Upper lobe of left lung (tissue), 6 donors: ENCODE measurements around the gene PTPRM. TPM values are rescaled to one million over a fixed set of nuclear protein-coding genes. Genes with fewer than 3 reads are reported as not detected.
A peak's percentile ranks its signal among the peaks of the same experiment; 100 is the strongest.

Experiments used
- ATAC-seq, 2 donors: fragments of 200-7000 bp; cut with Tn5 transposase; one replicate each; pipeline ENCODE4 v1.9.1; 2022; ENCODE audit warnings: mild to moderate bottlenecking in 2 of 2, moderate library complexity in 2 of 2; ENCODE audit not compliant: low FRiP score in 2 of 2
- DNase-seq, 2 donors: peaks; one replicate each; pipeline ENCODE4 v3.0.0-alpha.2; 2019 to 2020
- H3K27ac ChIP-seq, 4 donors: fragments of 200-600 bp; sonication (generic); one replicate each; pipeline ENCODE4 v1.5.1; 2016 to 2019
- H3K27me3 ChIP-seq, 4 donors: fragments of 200-600 bp; sonication (generic); one replicate each; pipeline ENCODE4 v1.5.1; 2017 to 2019
- H3K36me3 ChIP-seq, 4 donors: fragments of 200-600 bp; sonication (generic); one replicate each; pipeline ENCODE4 v1.5.1; 2016 to 2019
- H3K4me1 ChIP-seq, 4 donors: fragments of 200-600 bp; sonication (generic); one replicate each; pipeline ENCODE4 v1.5.1; 2018 to 2019
- H3K4me3 ChIP-seq, 4 donors: fragments of 200-600 bp; sonication (generic); one replicate each; pipeline ENCODE4 v1.5.1; 2017 to 2019; ENCODE audit warnings: mild to moderate bottlenecking in 2 of 4, moderate library complexity in 1 of 4
- H3K9me3 ChIP-seq, 4 donors: fragments of 200-600 bp; sonication (generic); one replicate each; pipeline ENCODE4 v1.5.1; 2018 to 2019
- CTCF ChIP-seq, 6 experiments: fragments of 450-650 bp in 4 of 6; fragments of 200-600 bp in 2 of 6; sonication (generic) in 2 of 6; IDR thresholded peaks; one replicate each; pipeline ENCODE4 v1.5.1; 2016 to 2019; ENCODE audit warnings: antibody characterized with exemption in 6 of 6
- EP300 ChIP-seq, 4 donors: sonication (generic); formaldehyde crosslinking; IDR thresholded peaks; one replicate each; pipeline ENCODE4 v1.5.1; 2017; ENCODE audit warnings: antibody characterized with exemption in 4 of 4, control low read depth in 2 of 4
- POLR2A ChIP-seq, 4 donors: fragments of 450-650 bp; IDR thresholded peaks; one replicate each; pipeline ENCODE4 v1.5.1; 2016 to 2017; ENCODE audit warnings: antibody characterized with exemption in 4 of 4, mild to moderate bottlenecking in 2 of 4
- POLR2AphosphoS5 ChIP-seq, 2 donors: sonication (generic); formaldehyde crosslinking; IDR thresholded peaks; one replicate each; pipeline ENCODE4 v1.5.1; 2017; ENCODE audit warnings: antibody characterized with exemption in 2 of 2
- WGBS, 2 donors: methylation state at CpG; one replicate each; pipeline ENCODE4 v1.1.5; 2017 to 2018; 5-methylcytosine and 5-hydroxymethylcytosine counted together
- total RNA-seq, 6 donors: library from RNA; depleted of rRNA in 4 of 6; stranded (reverse); fragments of >200 nt in 4 of 6; gene quantifications; one replicate each; pipeline versions ENCODE4 v1.1.0 to v1.2.1, GENCODE V29; 2016 to 2021
- donor health status: DM: no; HTN: no; CAD: no; lungs with moderate emphysema.
- donor health status: DM: no; HTN: yes; CAD: no; lungs with severe emphysema.

PTPRM gene
- total RNA-seq, 6 donors from 2014 or later: 82.0 to 201 (median 154) TPM

DNA sequence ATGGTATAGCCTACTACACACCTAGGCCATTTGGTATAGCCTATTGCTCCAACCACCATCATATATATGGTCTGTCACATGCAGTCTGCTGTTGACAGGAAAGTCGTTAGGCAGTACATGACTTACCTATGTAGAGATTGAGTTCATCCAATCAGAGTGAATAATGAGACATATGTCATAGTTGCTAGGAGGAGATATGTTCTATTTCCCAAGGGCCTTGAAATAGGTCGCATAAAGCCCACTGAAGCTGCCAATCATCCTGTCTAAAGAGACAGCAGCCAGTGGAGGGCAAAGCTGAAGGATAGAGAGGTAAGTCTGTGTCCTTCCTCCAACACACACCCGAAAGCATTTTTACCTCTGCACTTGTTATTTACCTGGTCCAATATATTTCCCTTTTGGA is 263.4 kb downstream of the PTPRM start:
- no peak for ATAC-seq

GRCh38 chr18:7839548-7839947 is 272.4 kb downstream of the PTPRM start:
- no peak overlapping the region for H3K27ac ChIP-seq
- ATAC-seq (no peak), DNase-seq (no peak)
- 57 to 62% methylated on average over 2 of the region's 2 CpGs for WGBS, 2 donors
- no peaks in the 10 kb centered on the region for H3K36me3 ChIP-seq
- H3K4me1 ChIP-seq: peaks cover 0 to 11% (median 10%) of the 10 kb centered on the region in 4 donors
- no peaks in the 10 kb centered on the region for H3K27me3 ChIP-seq
- H3K4me3 ChIP-seq: no peak overlapping the region
- TF ChIP-seq EP300 (IDR thresholded peaks at IDR 0.05) (no peak), POLR2A (IDR thresholded peaks at IDR 0.05) (no peak), POLR2AphosphoS5 (IDR thresholded peaks at IDR 0.05) (no peak), CTCF (IDR thresholded peaks at IDR 0.05) (no peak)
- peaks cover 0 to 8% (median under 1%) of the 10 kb centered on the region in 4 donors for H3K9me3 ChIP-seq

More for the DNA sequence above, 263.4 kb downstream of the PTPRM start:
- Histone ChIP-seq H3K4me1 (no peaks in the 10 kb centered on the region), H3K9me3 (no peaks in the 10 kb centered on the region), H3K27ac (no peak overlapping the region), H3K36me3 (no peaks in the 10 kb centered on the region), H3K4me3 (no peak overlapping the region), H3K27me3 (no peaks in the 10 kb centered on the region)
- 81% methylated on average over 3 of the region's 3 CpGs for WGBS, 2 donors
- TF ChIP-seq CTCF (IDR thresholded peaks at IDR 0.05) (no peak), POLR2AphosphoS5 (IDR thresholded peaks at IDR 0.05) (no peak), POLR2A (IDR thresholded peaks at IDR 0.05) (no peak)
- DNase-seq: no peak

DNA sequence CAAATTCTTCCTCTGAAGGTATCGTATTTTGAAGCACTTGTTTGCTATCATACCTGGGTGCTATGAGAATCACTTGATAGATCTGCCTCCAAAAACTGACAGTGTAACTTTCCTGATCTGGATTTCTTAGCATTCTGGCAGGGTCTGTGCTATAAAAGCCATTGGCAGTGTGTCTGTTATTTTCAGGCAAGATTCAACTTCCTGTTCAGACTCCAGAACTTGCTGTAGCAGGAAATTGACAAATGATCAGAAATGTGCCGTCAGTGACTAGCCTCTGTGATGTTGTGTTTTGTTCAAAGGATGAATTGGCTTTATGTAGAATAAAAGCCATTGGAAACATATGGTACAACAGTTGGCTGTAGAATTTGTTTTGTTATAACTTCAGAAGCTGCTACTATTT is 273.3 kb downstream of the PTPRM start:
- peak overlapping the region in 1 of 4 donors; percentile 7 for H3K27ac ChIP-seq
- peaks cover 0 to 11% (median 2%) of the 10 kb centered on the region in 4 donors for H3K9me3 ChIP-seq
- H3K27me3 ChIP-seq: no peaks in the 10 kb centered on the region
- no peak overlapping the region for H3K4me3 ChIP-seq
- H3K4me1 ChIP-seq: peaks cover 0 to 11% (median 10%) of the 10 kb centered on the region in 4 donors
- no peak for TF ChIP-seq POLR2AphosphoS5 (IDR thresholded peaks at IDR 0.05)
- no peak for TF ChIP-seq EP300 (IDR thresholded peaks at IDR 0.05)
- TF ChIP-seq CTCF (IDR thresholded peaks at IDR 0.05): no peak
- no peak for TF ChIP-seq POLR2A (IDR thresholded peaks at IDR 0.05)
- WGBS, 2 donors: 34 to 41% methylated on average over 2 of the region's 2 CpGs
- DNase-seq (no peak), ATAC-seq (no peak)
- H3K36me3 ChIP-seq: no peaks in the 10 kb centered on the region

DNA sequence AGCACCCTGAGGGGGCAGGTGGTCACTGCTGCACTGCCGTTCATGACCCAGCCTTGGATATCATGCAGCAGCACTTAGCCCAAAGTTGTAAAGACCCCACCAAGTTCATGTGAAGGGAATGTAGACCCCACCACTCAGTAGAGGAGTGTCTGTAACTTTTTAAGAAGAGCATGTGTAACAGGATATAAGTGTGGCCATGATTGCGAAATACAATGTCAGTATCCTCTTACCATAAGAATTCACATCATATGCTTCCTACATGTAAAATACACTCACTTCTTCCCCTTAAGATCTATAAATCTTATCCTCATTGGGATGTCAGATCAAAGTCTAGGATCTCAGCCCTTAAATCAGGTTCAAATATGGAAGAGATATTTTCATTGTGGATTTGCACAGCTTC is 276.9 kb downstream of the PTPRM start:
- Histone ChIP-seq H3K27me3 (no peaks in the 10 kb centered on the region), H3K4me1 (peaks cover 0 to 11% (median 10%) of the 10 kb centered on the region in 4 donors), H3K36me3 (no peaks in the 10 kb centered on the region), H3K4me3 (no peak overlapping the region), H3K9me3 (peaks cover 0 to 11% (median 2%) of the 10 kb centered on the region in 4 donors), H3K27ac (no peak overlapping the region)
- TF ChIP-seq CTCF (IDR thresholded peaks at IDR 0.05): no peak
- no peak for TF ChIP-seq EP300 (IDR thresholded peaks at IDR 0.05)
- no peak for TF ChIP-seq POLR2AphosphoS5 (IDR thresholded peaks at IDR 0.05)
- no peak for TF ChIP-seq POLR2A (IDR thresholded peaks at IDR 0.05)
- 92 to 97% methylated on average over 2 of the region's 2 CpGs for WGBS, 2 donors
- DNase-seq (no peak), ATAC-seq (no peak)

- Histone ChIP-seq H3K27me3 (no peaks in the 10 kb centered on the region), H3K27ac (no peak overlapping the region), H3K9me3 (peaks cover 0 to 11% (median 2%) of the 10 kb centered on the region in 4 donors), H3K36me3 (no peaks in the 10 kb centered on the region), H3K4me1 (peaks cover 0 to 11% (median 10%) of the 10 kb centered on the region in 4 donors), H3K4me3 (no peak overlapping the region)
- no peak for TF ChIP-seq POLR2AphosphoS5 (IDR thresholded peaks at IDR 0.05)
- TF ChIP-seq CTCF (IDR thresholded peaks at IDR 0.05): no peak
- TF ChIP-seq POLR2A (IDR thresholded peaks at IDR 0.05): no peak
- TF ChIP-seq EP300 (IDR thresholded peaks at IDR 0.05): no peak
- 88% methylated on average over 2 of the region's 2 CpGs for WGBS, 2 donors
- no peak for ATAC-seq
- DNase-seq: no peak
Observed at GRCh38 chr18:7844418-7844817, 277.3 kb downstream of the PTPRM start.
